ENCODE measurements around the gene HOMER1. TPM values are rescaled to one million over a fixed set of nuclear protein-coding genes. Genes with fewer than 3 reads are reported as not detected.

Gene HOMER1
- total RNA-seq, 1 donor from 2014 or later = 15.8 TPM

- Mint-ChIP-seq H3K27me3 (ENCODE audit: low read depth) (no peaks in the 10 kb centered on the region), H3K36me3 (ENCODE audit: low read depth) (no peaks in the 10 kb centered on the region), H3K9me3 (ENCODE audit: low read depth) (no peaks in the 10 kb centered on the region), H3K4me1 (ENCODE audit: low read depth) (no peaks in the 10 kb centered on the region), H3K27ac (ENCODE audit: unreplicated experiment) (no peak overlapping the region), H3K4me3 (ENCODE audit: unreplicated experiment) (no peak overlapping the region)
- no peak for DNase-seq (ENCODE audit: low spot score)
- TF ChIP-seq CTCF (IDR thresholded peaks at IDR 0.05) = no peak
These were observed 41.5 kb upstream of the HOMER1 start for GRCh38 chr5:79555418-79555817.

GRCh38 chr5:79552984-79553383 is 39.0 kb upstream of the HOMER1 start:
- no peaks in the 10 kb centered on the region for H3K27me3 Mint-ChIP-seq (ENCODE audit: low read depth)
- H3K36me3 Mint-ChIP-seq (ENCODE audit: low read depth) = no peaks in the 10 kb centered on the region
- H3K9me3 Mint-ChIP-seq (ENCODE audit: low read depth) = no peaks in the 10 kb centered on the region
- H3K4me1 Mint-ChIP-seq (ENCODE audit: low read depth) = no peaks in the 10 kb centered on the region
- H3K4me3 Mint-ChIP-seq (ENCODE audit: unreplicated experiment) = no peak overlapping the region
- H3K27ac Mint-ChIP-seq (ENCODE audit: unreplicated experiment) = no peak overlapping the region
- no peak for DNase-seq (ENCODE audit: low spot score)
- no peak for TF ChIP-seq CTCF (IDR thresholded peaks at IDR 0.05)

DNA sequence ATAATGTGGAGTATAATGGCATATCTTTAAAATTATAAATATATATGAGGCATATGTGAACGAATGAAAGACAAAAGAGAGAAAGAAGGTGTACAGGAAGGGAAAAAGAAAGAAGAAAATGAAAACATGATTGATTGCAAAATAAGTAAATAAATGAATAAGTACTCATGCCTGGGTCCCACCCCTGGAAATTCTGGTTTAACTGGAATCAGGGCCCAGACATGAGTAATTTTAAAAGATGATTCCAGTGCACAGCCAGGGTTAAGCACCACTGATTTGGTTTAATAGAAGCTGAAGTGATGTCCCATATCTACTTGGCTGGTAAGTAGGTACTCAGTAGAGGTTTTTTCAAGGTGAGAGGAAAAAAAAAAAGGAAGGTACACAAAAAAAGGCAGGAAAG is 34.0 kb upstream of the HOMER1 start:
- Mint-ChIP-seq H3K4me1 (ENCODE audit: low read depth) (peaks cover 5% of the 10 kb centered on the region), H3K4me3 (ENCODE audit: unreplicated experiment) (no peak overlapping the region), H3K27me3 (ENCODE audit: low read depth) (no peaks in the 10 kb centered on the region), H3K36me3 (ENCODE audit: low read depth) (no peaks in the 10 kb centered on the region), H3K27ac (ENCODE audit: unreplicated experiment) (no peak overlapping the region), H3K9me3 (ENCODE audit: low read depth) (no peaks in the 10 kb centered on the region)
- TF ChIP-seq CTCF (IDR thresholded peaks at IDR 0.05) = no peak
- DNase-seq (ENCODE audit: low spot score) = no peak

- Mint-ChIP-seq H3K4me1 (ENCODE audit: low read depth) (peaks cover 5% of the 10 kb centered on the region), H3K27me3 (ENCODE audit: low read depth) (no peaks in the 10 kb centered on the region), H3K9me3 (ENCODE audit: low read depth) (no peaks in the 10 kb centered on the region), H3K27ac (ENCODE audit: unreplicated experiment) (no peak overlapping the region), H3K4me3 (ENCODE audit: unreplicated experiment) (no peak overlapping the region), H3K36me3 (ENCODE audit: low read depth) (no peaks in the 10 kb centered on the region)
- no peak for DNase-seq (ENCODE audit: low spot score)
- no peak for TF ChIP-seq CTCF (IDR thresholded peaks at IDR 0.05)
These were observed 33.5 kb upstream of the HOMER1 start for GRCh38 chr5:79547429-79547822.

GRCh38 chr5:79546782-79547428 is 33.0 kb upstream of the HOMER1 start:
- no peak overlapping the region for H3K4me3 Mint-ChIP-seq (ENCODE audit: unreplicated experiment)
- H3K36me3 Mint-ChIP-seq (ENCODE audit: low read depth) = no peaks in the 10 kb centered on the region
- peaks cover 5% of the 10 kb centered on the region for H3K4me1 Mint-ChIP-seq (ENCODE audit: low read depth)
- H3K9me3 Mint-ChIP-seq (ENCODE audit: low read depth) = no peaks in the 10 kb centered on the region
- no peaks in the 10 kb centered on the region for H3K27me3 Mint-ChIP-seq (ENCODE audit: low read depth)
- no peak for TF ChIP-seq CTCF (IDR thresholded peaks at IDR 0.05)
- DNase-seq (ENCODE audit: low spot score) = no peak
- no peak overlapping the region for H3K27ac Mint-ChIP-seq (ENCODE audit: unreplicated experiment)
